Hepatocyte (in vitro differentiated cells): ENCODE data around the gene DENND1C.

Source experiments
- EZH2 ChIP-seq: fragments of 200-600 bp; sonication (generic); IDR thresholded peaks from 2 replicates; pipeline ENCODE4 v1.6.1; 2016; ENCODE audit warnings: antibody characterized with exemption, mild to moderate bottlenecking, borderline replicate concordance
- EZH2phosphoT487 ChIP-seq: fragments of 200-600 bp; sonication (generic); IDR thresholded peaks from one replicate; pipeline ENCODE4 v1.6.1; 2018; ENCODE audit warnings: antibody characterized with exemption, mild to moderate bottlenecking, low read depth, moderate library complexity; ENCODE audit not compliant: unreplicated experiment, severe bottlenecking
- TF ChIP-seq, protein P1 (sequence below): fragments of 200-600 bp; sonication (generic); IDR thresholded peaks from 2 replicates; pipeline ENCODE4 v1.5.1; 2016; ENCODE audit warnings: antibody characterized with exemption, mild to moderate bottlenecking; ENCODE audit not compliant: poor library complexity

GRCh38 chr19:6472713-6473112 lies 8.9 kb downstream of the DENND1C start:
- TF ChIP-seq EZH2phosphoT487 = no peak
- TF ChIP-seq, protein P1, sequence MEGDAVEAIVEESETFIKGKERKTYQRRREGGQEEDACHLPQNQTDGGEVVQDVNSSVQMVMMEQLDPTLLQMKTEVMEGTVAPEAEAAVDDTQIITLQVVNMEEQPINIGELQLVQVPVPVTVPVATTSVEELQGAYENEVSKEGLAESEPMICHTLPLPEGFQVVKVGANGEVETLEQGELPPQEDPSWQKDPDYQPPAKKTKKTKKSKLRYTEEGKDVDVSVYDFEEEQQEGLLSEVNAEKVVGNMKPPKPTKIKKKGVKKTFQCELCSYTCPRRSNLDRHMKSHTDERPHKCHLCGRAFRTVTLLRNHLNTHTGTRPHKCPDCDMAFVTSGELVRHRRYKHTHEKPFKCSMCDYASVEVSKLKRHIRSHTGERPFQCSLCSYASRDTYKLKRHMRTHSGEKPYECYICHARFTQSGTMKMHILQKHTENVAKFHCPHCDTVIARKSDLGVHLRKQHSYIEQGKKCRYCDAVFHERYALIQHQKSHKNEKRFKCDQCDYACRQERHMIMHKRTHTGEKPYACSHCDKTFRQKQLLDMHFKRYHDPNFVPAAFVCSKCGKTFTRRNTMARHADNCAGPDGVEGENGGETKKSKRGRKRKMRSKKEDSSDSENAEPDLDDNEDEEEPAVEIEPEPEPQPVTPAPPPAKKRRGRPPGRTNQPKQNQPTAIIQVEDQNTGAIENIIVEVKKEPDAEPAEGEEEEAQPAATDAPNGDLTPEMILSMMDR = no peak
- TF ChIP-seq EZH2 = no peak
